ENCODE measurements around the gene KIAA1217.

Gene KIAA1217

GRCh38 chr10:24381235-24382010 is 172.5 kb downstream of the KIAA1217 start:
- H3K9ac ChIP-seq (ENCODE audit: low read depth, low read length, poor library complexity, severe bottlenecking) = no peak overlapping the region

DNA sequence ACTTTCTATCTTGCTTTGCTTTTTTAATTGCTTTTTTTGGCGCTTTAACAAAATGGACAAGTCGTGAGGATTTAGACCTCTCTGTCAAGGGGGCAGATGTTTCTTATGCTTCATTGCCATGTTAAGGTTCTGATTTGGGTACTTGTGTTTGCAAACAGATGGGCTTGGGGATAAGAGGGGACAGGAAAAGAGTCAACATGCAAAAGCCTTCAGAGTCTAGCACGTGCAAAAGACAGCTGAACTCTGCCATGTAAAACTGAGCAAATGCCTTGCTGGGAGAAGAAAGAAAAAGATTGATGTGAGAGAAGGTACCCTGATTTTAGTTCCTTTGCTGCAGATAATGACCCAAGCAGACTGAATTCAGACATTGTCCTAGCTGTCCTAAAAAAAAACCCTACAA is 173.1 kb downstream of the KIAA1217 start:
- Histone ChIP-seq H3K9ac (ENCODE audit: low read depth, low read length, poor library complexity, severe bottlenecking) (no peak overlapping the region), H3F3A (ENCODE audit: low read depth) (no peaks in the 10 kb centered on the region), H3K27me3 (ENCODE audit: insufficient read depth, low read length, poor library complexity, severe bottlenecking) (no peaks in the 10 kb centered on the region), H3K79me2 (ENCODE audit: insufficient read depth, low read length) (no peaks in the 10 kb centered on the region), H3K9me3 (ENCODE audit: insufficient read depth, low read depth, low read length) (no peaks in the 10 kb centered on the region), H3K36me3 (ENCODE audit: insufficient read depth, low read length) (no peaks in the 10 kb centered on the region), H3K9me2 (replicated peaks; ENCODE audit: low read depth, low read length) (no peaks in the 10 kb centered on the region), H2AFZ (ENCODE audit: low read length) (no peak overlapping the region), H4K20me1 (ENCODE audit: insufficient read depth, low read length, poor library complexity, severe bottlenecking) (no peaks in the 10 kb centered on the region), H3K4me1 (ENCODE audit: insufficient read depth, low read length, poor library complexity, severe bottlenecking) (peaks cover 7% of the 10 kb centered on the region), H3K4me2 (ENCODE audit: low read depth, low read length, poor library complexity, severe bottlenecking) (no peak overlapping the region), H3K4me3 (ENCODE audit: low read length, poor library complexity, severe bottlenecking) (no peak overlapping the region)
- no peak for TF ChIP-seq EZH2phosphoT487 (IDR thresholded peaks at IDR 0.05; ENCODE audit: borderline replicate concordance)
- TF ChIP-seq, protein P1, sequence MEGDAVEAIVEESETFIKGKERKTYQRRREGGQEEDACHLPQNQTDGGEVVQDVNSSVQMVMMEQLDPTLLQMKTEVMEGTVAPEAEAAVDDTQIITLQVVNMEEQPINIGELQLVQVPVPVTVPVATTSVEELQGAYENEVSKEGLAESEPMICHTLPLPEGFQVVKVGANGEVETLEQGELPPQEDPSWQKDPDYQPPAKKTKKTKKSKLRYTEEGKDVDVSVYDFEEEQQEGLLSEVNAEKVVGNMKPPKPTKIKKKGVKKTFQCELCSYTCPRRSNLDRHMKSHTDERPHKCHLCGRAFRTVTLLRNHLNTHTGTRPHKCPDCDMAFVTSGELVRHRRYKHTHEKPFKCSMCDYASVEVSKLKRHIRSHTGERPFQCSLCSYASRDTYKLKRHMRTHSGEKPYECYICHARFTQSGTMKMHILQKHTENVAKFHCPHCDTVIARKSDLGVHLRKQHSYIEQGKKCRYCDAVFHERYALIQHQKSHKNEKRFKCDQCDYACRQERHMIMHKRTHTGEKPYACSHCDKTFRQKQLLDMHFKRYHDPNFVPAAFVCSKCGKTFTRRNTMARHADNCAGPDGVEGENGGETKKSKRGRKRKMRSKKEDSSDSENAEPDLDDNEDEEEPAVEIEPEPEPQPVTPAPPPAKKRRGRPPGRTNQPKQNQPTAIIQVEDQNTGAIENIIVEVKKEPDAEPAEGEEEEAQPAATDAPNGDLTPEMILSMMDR (conservative IDR thresholded peaks at IDR 0.05; ENCODE audit: low read length) = no peak

More at GRCh38 chr10:24381235-24382010, 172.5 kb downstream of the KIAA1217 start:
- Histone ChIP-seq H3K4me3 (ENCODE audit: low read length, poor library complexity, severe bottlenecking) (no peak overlapping the region), H3K36me3 (ENCODE audit: insufficient read depth, low read length) (no peaks in the 10 kb centered on the region), H3F3A (ENCODE audit: low read depth) (no peaks in the 10 kb centered on the region), H3K9me2 (replicated peaks; ENCODE audit: low read depth, low read length) (no peaks in the 10 kb centered on the region), H3K4me2 (ENCODE audit: low read depth, low read length, poor library complexity, severe bottlenecking) (no peak overlapping the region), H3K9me3 (ENCODE audit: insufficient read depth, low read depth, low read length) (no peaks in the 10 kb centered on the region), H4K20me1 (ENCODE audit: insufficient read depth, low read length, poor library complexity, severe bottlenecking) (no peaks in the 10 kb centered on the region), H3K4me1 (ENCODE audit: insufficient read depth, low read length, poor library complexity, severe bottlenecking) (peaks cover 7% of the 10 kb centered on the region), H3K79me2 (ENCODE audit: insufficient read depth, low read length) (no peaks in the 10 kb centered on the region), H3K27me3 (ENCODE audit: insufficient read depth, low read length, poor library complexity, severe bottlenecking) (no peaks in the 10 kb centered on the region), H2AFZ (ENCODE audit: low read length) (no peak overlapping the region)
- TF ChIP-seq EZH2phosphoT487 (IDR thresholded peaks at IDR 0.05; ENCODE audit: borderline replicate concordance) = no peak
- TF ChIP-seq, protein P1 (conservative IDR thresholded peaks at IDR 0.05; ENCODE audit: low read length) = no peak

- H3K36me3 ChIP-seq (ENCODE audit: insufficient read depth, low read length) = no peaks in the 10 kb centered on the region
- H3K9me3 ChIP-seq (ENCODE audit: insufficient read depth, low read depth, low read length) = no peaks in the 10 kb centered on the region
- no peaks in the 10 kb centered on the region for H3K27me3 ChIP-seq (ENCODE audit: insufficient read depth, low read length, poor library complexity, severe bottlenecking)
- no peak for TF ChIP-seq EZH2phosphoT487 (IDR thresholded peaks at IDR 0.05; ENCODE audit: borderline replicate concordance)
- TF ChIP-seq, protein P1 (conservative IDR thresholded peaks at IDR 0.05; ENCODE audit: low read length) = no peak
- H2AFZ ChIP-seq (ENCODE audit: low read length) = no peak overlapping the region
- H3K9me2 ChIP-seq (replicated peaks; ENCODE audit: low read depth, low read length) = no peaks in the 10 kb centered on the region
- H3F3A ChIP-seq (ENCODE audit: low read depth) = no peaks in the 10 kb centered on the region
- H4K20me1 ChIP-seq (ENCODE audit: insufficient read depth, low read length, poor library complexity, severe bottlenecking) = no peaks in the 10 kb centered on the region
- no peak overlapping the region for H3K4me2 ChIP-seq (ENCODE audit: low read depth, low read length, poor library complexity, severe bottlenecking)
- peaks cover 7% of the 10 kb centered on the region for H3K4me1 ChIP-seq (ENCODE audit: insufficient read depth, low read length, poor library complexity, severe bottlenecking)
- H3K79me2 ChIP-seq (ENCODE audit: insufficient read depth, low read length) = no peaks in the 10 kb centered on the region
- H3K4me3 ChIP-seq (ENCODE audit: low read length, poor library complexity, severe bottlenecking) = no peak overlapping the region
- no peak overlapping the region for H3K9ac ChIP-seq (ENCODE audit: low read depth, low read length, poor library complexity, severe bottlenecking)
Observed at GRCh38 chr10:24382596-24382978, 173.6 kb downstream of the KIAA1217 start.
